T-helper 2 cell treated with Interferon-gamma antibody and Interleukin-4, amounts not matched to agents 100 ng/mL and 5 ng/mL, for 36 hours (primary cell): Measurements from ENCODE around the gene EFEMP1. TPM values are rescaled to one million over a fixed set of nuclear protein-coding genes. Genes with fewer than 3 reads are reported as not detected.

Source experiments
- intact Hi-C: fragments of 100-400 bp; cut with micrococcal nuclease; formaldehyde crosslinking; loops from one replicate; pipeline ENCODE4 v1.15.1; 2023
- total RNA-seq: library from RNA; stranded (reverse); gene quantifications from 2 replicates; pipeline ENCODE4 v1.2.3, GENCODE V29; 2022

The EFEMP1 gene
- total RNA-seq, 1 donor from 2014 or later: not detected

DNA sequence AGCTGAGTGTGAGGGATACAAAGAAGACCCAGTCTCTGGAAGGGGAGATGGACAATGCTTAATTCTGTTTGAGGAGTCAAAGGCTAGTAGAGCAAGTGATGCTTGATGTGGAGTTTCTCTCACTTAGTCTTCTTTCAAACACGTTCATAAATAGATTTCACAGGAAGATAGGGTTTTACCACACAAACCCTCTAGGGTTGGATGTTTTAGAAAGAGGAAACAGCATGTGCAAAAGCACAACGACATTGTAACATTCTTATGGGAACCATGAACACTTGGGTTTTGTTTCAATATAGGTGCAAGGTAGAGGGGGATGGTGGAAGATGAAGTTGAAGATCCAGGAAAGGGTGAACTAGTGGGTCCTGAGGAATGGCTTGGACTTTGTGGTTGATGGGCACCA is 10.8 kb upstream of the EFEMP1 start:
- intact Hi-C loops: no loop called here

DNA sequence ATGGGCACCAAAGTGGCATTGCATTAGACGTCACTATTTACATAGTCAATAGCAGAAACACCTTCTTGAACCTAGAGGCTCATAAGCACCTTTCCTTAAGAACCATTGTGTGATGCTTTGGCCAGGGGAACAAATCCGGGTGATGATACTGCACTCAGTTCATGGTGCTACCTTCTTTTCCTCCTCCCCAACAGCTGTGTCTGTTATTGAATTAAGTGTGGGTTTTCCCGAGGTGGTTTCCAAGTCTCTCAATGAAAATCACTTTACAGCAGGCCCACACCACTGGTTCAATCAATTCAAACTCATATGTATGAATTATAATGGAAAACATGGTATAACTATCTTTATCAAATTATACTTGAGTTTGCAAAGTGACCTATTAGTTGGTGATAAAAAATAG is 9.3 kb upstream of the EFEMP1 start:
- intact Hi-C loops: no loop called here

DNA sequence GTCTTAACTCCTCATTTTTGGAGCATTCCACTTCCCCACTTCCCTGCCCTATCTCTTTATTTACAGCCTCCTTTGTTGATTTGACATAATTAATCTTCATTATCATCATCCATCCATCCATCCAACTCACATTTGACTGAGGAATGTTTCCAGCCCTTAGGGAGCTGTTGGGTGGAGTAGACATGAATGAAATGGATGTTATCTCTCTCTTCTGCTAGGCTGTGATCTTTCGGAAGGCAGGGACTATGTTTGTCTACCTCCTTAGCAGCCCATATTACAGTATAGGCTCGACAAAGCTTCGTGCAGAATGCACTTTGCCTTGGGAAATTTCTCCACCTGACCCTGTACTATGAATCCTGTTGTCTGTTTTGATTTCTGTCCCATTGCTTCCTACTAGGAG is 7.7 kb upstream of the EFEMP1 start:
- intact Hi-C loops: no loop called here

DNA sequence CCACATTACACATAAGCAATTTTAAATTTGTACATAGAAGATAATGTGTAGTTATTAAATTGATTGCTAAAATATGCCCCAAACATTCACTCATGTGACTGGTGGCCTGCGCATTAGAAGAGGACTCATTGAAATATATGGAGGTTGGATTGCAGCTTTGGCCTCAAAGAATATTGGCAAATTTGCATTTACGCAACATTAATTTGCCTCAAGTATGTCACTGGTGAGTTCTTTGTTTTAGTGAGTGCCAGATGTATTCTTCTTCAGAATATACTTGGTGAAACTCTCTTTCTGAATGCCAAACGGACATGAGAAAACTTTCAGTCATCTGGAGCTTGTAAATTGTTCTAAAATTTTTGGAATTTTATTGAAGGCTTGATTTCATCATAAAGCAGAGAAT is 5.9 kb upstream of the EFEMP1 start:
- intact Hi-C loops: loop anchor here (10.0 kb wide), 1 partner anchor 165 kb away; no protein-coding TSS in a partner anchor

DNA sequence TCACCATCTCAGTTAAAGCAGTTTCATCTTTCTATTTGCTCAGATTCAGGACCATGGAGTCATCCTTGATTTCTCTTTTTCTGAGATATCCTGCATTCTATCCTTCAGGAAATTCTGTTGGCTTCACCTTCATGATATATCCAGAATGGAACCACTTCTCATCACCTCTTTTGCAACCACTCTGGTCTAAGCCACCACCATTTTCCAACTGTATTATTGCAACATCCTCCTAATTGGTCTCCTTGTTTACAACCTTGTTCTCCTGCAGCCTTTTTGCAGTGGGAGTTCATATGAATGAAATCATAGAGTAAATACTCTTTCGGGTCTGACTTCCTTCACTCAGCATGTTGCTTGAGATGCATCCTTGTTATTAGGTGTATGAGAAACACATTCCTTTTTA is 3.4 kb upstream of the EFEMP1 start:
- intact Hi-C loops: loop anchor here (10.0 kb wide), 1 partner anchor 162 kb away; no protein-coding TSS in a partner anchor

DNA sequence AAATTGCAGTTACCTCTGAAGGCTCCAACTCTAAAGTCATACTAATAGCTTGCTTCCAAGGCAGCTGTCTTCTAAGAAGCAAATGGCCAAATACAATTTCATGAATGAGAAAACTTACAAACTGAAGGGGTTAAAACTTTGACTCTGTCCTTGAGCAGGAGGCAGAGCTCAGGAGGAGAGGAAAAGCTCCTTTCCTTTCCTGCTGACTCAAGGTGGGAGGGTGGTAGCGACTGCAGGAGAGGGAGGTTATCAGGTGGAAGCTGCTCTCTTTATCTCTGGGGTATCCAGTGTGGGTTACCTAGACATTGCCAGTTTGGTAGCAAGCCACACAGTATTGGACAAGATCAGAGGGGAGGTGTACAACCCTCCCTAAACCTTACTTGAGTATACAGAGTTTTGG is 2.7 kb upstream of the EFEMP1 start:
- intact Hi-C loops: loop anchor here (10.0 kb wide), 1 partner anchor 161 kb away; no protein-coding TSS in a partner anchor

DNA sequence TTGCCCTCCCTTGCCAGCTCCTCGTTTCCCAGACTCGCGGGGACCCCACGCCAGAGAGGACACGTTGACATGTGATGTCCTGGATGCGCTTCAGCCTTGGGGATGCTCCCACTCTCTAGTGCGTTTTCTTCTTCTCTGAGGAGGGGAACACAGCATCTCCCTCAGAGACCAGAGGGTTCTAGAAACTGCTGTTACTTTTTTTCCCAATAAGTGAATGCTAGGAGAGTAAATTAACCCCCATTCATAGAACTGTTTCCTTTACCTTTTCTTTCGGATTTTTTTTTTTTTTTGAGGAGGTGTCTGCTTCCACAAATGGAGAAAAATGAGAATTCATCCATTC is 370 bp upstream of the EFEMP1 start:
- intact Hi-C loops: loop anchor here (10.0 kb wide), 1 partner anchor 159 kb away; no protein-coding TSS in a partner anchor

DNA sequence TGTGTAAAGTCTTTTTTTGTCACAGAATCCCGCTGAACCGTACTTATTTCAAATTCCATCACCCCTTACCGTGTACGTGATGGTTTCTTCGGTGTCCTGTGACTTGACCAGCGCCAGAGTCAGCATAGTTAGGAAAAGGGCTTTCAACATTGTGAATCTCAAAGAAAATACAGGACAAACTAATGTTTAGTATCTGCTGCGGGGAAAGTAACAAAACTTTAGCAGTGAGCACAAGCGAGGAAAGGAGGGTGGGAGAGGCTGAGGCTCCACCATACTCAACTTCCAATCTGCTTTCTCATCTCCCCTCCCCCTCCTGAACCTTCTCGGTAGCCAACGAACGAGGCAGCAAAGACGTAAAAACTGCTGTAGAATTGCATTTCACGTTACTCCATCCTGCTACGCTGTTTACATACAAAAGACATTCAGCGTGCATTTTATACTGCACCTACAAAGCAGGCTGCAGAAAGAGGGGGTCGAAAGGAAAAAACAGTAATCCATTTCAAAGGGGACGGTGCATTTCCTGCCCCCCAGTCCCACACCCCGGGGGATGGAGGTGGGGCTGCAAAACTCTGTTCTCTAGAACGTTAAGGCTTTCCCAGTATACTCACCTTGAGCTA is 1.2 kb downstream of the EFEMP1 start:
- intact Hi-C loops: loop anchor here (10.0 kb wide), 1 partner anchor 158 kb away; no protein-coding TSS in a partner anchor

DNA sequence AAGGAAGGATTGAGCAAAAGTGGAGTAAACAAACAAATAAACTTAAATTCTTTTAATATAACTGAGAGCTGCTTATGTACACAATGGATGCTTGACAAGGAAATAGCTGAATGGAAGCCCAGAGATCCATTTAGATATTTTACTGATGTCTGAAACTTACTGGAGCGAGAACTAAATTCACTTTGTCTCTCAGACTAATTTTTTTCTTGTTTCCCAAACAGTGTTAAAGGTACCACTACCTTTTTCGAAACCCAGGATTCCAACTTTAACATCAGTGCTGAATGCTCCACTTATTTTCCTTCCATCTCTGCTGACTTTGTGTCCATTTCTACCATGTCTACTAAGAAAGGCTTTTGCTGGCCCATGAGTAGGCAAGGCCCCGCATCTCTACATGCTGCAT is 4.0 kb downstream of the EFEMP1 start:
- intact Hi-C loops: no loop called here

DNA sequence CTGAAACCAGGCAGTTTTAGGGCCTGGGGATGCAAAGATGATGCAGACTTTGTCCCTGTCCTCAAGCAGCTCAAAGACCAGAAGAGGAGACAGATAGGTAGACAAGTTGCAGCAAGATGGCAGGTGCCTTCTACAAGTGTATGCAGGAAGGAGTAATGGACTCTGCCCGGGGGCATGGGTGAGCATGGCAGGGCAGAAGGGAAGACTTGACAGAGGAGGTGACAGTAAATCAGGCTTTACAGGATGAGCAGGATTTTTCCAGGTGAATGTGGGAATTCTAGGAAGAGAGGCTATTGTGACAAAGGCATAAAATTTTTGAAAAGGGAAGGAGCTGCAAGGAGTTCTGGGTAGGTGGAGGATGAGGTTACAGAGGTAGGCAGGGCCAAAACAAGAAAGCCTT is 4.7 kb downstream of the EFEMP1 start:
- intact Hi-C loops: no loop called here

DNA sequence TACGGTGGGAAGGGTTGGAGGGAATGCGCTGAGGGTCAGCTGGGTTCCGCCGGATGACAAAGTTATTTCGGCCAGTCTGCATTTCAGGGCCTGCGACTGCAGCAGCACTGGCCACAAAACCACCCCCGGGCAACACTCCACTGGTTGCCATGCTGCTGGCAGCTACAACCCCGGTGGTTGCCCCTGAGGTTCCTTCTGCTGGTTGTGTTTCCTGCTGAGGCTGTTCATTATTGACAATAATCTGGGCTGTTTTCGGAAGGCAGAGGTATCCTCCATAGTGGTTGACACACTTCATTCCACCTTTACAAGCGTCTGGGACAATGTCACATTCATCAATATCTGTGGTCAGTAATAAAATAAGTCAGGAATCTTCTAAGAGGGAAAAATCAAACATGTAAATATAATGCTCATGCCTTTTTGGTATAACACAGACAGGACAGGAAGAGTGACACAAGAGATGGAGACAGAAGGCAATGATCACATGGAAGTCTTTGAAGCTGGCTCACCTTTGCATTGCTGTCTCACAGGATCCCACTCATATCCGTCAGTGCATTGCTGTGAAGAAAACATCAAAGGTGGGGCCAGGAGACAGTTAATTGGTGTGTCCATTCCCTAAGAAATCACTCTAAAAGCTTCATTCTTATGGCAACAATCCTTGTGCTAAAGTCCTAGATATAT is 5.7 kb downstream of the EFEMP1 start:
- intact Hi-C loops: no loop called here

DNA sequence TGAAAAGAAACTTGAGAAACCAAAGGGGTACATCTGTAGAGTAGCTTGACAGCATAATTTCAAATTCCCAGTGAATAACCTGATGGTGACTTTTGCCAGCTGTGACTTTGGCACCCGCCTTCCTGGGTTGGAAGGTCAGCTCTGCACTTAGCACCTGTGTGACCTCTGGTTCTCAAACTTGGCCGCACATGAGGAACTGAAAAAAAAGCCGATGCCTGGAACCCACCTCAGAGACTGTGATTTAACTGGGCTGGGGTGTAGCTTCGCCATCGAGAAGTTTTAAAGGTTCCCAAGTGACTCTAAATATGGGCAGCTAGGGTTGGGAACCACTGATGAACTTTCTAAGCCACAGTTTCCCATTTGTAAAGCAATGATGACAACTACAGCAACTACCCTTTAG is 6.5 kb downstream of the EFEMP1 start:
- intact Hi-C loops: no loop called here

DNA sequence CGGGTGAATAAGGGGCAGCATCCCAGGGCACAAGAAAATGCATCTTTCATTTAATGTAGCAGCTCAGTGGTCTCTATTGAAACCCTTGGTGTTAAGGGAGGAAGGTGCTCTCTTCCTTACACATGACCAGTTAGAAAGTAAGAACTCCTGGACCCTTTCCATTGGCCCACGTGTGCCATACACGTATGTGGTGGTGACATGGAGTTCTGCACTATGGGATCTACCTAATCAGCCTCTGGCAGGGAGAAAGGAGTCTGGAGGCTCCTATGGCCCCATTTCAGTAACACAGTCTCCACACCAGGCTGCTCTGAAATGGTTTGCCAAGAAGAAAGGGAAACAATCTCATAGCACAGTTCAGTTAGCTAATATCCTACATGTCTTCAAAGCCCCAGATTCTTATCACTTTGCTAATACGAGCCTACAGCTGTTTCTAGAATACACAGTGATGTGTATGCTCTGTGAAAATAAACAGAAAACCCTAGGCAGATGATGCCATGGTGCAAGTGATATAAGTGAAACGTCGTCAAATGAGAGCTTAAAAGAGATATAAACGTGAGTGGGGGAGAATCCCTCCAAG is 7.0 kb downstream of the EFEMP1 start:
- intact Hi-C loops: no loop called here

DNA sequence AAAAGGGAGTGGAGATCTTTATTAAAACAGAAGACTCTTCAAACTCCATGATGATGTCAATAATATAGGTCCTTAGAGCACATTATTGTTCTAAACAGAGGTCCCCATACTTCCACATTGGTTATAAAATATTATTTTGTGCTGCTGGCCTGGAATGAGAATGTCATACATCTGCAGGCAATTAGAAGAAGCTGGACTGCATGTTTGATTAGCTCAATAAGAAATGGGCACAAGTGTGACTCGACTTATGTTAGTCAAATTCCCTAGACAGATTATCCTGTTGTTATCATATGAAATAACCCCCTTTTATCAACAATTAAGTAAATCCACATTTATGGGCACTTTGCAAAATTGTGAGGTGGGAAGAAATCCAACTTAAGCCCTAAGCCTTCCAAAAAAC is 8.8 kb downstream of the EFEMP1 start:
- intact Hi-C loops: no loop called here

DNA sequence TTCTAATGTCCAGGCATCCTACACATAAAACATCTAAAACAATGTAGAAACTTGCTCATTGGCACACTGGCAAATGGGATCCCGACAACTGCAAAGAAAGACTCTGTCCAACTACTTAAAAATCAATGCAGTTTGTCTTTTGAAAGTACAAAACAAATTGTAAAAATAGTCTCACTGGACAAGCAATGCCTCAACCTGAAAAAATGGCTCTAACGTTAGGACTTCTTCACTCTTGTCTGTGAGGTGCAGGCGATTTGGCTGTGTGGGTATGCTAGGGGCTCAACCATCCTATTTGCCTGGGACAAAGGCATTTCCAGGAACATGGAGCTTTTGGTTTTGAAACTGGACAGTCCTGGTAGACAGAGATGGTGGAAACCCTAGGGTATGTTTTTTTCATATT is 10.7 kb downstream of the EFEMP1 start:
- intact Hi-C loops: no loop called here

DNA sequence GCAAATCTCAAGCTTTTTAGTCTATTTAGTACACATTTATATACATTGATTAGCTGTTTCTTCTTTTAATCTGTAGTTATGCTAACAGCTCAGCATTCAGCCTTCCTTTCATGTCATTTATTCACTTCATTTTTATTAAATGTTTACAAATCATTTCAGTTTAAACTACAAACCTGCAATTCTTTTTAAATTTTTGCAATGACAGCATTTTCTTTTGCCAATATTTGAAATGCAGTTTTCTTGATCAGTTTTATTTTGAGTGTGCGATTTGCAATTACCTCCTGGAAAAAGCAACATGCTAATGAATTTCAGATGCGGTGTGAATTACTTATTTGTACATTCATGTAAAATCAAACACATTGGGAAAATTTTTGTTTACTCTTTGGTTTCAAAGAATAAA is 13.5 kb downstream of the EFEMP1 start:
- intact Hi-C loops: no loop called here

DNA sequence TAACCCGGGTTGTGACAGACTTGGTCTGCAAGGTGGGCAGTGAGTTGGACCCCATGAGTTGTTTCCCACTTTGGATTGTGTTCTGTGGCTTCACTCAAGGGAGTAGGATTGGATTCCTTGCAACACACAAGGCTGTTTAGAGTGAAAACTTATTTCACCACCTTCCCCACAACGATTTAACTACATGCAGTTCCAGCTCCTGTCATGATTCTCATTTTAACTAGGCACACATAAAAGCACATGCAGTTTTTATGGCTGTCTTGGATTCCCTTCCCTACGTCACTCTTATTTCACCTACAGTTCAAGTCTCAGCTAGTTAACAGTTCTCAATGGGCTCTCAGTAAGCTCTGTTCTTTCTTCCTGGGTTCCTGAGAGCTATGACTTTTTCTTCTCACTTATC is 15.9 kb downstream of the EFEMP1 start:
- intact Hi-C loops: no loop called here

DNA sequence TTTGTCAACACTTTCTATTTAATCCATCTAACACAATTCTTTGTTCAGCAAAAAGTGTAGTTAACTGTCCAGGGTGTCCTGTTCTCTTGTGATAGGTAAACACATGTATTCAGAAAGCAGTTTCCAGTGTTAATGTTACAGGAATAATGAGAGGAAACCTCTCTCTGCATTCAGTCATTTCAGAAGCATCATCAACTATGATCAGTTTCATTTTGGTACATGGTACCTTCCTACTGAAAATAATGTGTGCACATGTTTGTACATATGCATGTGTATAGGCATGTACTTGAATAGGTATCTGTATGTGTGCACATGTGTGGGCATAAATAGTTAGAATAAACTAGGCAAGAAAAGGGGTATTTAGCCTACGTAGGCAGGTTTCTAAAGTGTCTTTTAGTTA is 16.6 kb downstream of the EFEMP1 start:
- intact Hi-C loops: no loop called here

DNA sequence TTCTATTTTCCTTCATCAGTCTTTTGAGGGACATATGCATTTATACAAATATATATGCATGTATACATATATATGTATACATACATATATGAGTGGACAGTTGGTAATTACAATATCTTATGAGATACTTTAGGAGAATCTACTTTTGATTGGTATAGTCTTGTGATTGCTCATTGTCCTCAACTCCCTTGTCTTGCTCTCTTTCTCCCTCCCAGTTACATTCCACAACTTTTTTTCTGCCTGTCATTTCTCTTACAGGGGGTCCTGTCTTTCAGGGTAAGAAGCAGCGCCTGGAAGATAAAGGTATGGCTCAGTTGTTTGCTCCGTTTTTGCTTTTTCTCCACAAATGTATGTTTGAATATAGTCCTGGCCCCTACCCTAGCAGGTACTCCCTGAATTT is 19.9 kb downstream of the EFEMP1 start:
- intact Hi-C loops: no loop called here

DNA sequence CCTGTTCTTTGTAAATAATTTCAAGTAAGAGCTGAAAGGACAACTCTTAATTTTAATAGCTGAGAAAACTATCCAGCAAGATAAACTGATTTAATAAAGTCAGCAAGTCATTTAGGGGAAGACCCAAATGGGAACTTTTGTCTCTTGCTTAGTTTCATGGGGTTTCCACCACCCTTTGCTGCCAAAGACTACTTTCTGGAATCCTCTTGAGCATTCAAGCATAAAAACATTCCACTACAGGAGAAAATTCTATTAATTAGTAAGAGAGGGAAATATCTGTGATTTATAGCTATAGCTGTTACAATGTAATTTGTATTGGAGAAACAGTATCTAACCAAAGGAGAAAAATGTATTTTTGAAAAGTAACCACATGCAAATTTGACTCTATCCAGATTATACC is 20.6 kb downstream of the EFEMP1 start:
- intact Hi-C loops: no loop called here

DNA sequence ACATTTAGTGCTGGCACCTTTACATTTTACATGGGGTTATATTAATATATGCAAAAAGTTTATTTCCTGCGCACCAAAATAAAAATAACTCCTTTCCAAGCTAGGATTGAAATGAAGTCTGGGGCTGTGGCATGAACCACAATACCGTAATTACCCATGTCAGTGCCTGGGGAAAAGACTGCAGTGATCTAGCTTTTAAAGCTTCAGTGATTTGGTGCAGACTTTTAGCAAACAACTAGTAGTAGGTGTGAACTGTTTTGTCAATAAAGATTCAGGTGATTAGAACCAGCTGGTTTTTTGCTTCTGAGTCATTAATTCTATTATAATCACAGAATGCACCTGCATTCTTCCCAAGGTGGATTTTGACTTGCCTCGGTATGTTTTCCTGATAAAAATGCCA is 21.2 kb downstream of the EFEMP1 start:
- intact Hi-C loops: no loop called here

DNA sequence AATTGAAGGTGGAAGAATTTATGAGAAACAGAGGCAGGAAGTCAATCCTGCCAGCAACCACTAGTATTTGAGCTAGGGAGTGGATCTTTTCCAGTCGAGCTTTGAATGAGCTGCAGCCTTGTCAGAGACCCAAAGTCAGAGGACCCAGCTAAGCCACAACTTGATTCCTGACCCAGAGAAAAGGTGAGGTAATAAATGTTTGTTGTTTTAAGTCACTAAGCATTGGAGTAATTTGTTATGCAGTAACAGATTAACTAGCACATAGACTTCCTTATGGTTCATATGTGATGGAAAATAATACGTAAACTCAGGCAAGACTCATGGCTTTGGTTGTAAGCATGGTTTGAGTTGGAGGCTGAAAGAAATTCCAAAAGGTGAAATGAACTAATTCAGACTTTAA is 21.6 kb downstream of the EFEMP1 start:
- intact Hi-C loops: no loop called here

DNA sequence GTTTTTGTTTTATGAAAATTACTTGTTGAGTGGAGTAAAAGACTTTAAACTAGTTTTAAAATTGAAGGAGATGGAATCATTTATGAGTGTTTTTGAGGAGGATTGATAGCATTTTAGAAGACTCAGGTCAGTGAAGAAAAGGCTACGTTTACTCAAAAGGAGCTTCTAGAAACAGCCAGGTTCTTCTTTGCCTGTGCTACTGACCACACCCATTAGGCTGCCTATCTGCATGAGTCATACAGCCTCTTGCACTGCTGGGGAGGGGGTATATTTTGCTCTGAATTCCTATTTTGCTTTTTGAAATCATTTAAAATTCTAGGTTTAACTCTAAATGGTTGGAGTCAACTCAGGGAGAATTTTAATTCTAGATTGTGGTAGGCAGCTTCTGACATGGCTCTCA is 22.3 kb downstream of the EFEMP1 start:
- intact Hi-C loops: no loop called here
